Bronchial epithelial cell (primary cell): ENCODE measurements around the gene OR5AN1. TPM values are rescaled to one million over a fixed set of nuclear protein-coding genes. Genes with fewer than 3 reads are reported as not detected.
"Not testable (repeated sequence)": the region's sequence is repeated elsewhere in the genome, so short reads cannot be mapped to it uniquely, and the experiment has no call there.

Experiments
- DNase-seq: peaks from one replicate; pipeline ENCODE4 v3.0.0-alpha.2; 2010; ENCODE audit warnings: low read depth
- FAIRE-seq: peaks from 2 replicates; lab custom pipeline; 2011; peaks lifted over from hg19 to GRCh38; lab: Jason Lieb, UNC
- H3K27me3 ChIP-seq: 2 replicates; pipeline ENCODE4 v1.5.1; 2011; ENCODE audit warnings: low read length; ENCODE audit not compliant: control insufficient read depth, insufficient read depth
- H3K36me3 ChIP-seq: 2 replicates; pipeline ENCODE4 v1.5.1; 2011; ENCODE audit warnings: low read length; ENCODE audit not compliant: control insufficient read depth, insufficient read depth
- H3K4me3 ChIP-seq: 2 replicates; pipeline ENCODE4 v1.5.1; 2011; ENCODE audit warnings: mild to moderate bottlenecking, low read depth, low read length, control low read depth
- total RNA-seq: library from RNA; depleted of rRNA; stranded (reverse); fragments of >200 nt; gene quantifications from 2 replicates; pipeline ENCODE4 v1.2.1, GENCODE V29; 2014
- TF ChIP-seq, protein P1 (sequence below): IDR thresholded peaks from 2 replicates; pipeline ENCODE4 v1.5.1; 2011; ENCODE audit warnings: mild to moderate bottlenecking, moderate library complexity, low read length, control low read depth, inconsistent platforms; ENCODE audit not compliant: insufficient read depth, severe bottlenecking

Gene OR5AN1
- total RNA-seq, 1 donor from 2014 or later: not detected

GRCh38 chr11:59356561-59356960 lies 2.1 kb upstream of the OR5AN1 start:
- TF ChIP-seq, protein P1, sequence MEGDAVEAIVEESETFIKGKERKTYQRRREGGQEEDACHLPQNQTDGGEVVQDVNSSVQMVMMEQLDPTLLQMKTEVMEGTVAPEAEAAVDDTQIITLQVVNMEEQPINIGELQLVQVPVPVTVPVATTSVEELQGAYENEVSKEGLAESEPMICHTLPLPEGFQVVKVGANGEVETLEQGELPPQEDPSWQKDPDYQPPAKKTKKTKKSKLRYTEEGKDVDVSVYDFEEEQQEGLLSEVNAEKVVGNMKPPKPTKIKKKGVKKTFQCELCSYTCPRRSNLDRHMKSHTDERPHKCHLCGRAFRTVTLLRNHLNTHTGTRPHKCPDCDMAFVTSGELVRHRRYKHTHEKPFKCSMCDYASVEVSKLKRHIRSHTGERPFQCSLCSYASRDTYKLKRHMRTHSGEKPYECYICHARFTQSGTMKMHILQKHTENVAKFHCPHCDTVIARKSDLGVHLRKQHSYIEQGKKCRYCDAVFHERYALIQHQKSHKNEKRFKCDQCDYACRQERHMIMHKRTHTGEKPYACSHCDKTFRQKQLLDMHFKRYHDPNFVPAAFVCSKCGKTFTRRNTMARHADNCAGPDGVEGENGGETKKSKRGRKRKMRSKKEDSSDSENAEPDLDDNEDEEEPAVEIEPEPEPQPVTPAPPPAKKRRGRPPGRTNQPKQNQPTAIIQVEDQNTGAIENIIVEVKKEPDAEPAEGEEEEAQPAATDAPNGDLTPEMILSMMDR: no peak
- Histone ChIP-seq H3K36me3 (no peaks in the 10 kb centered on the region), H3K4me3 (no peak overlapping the region), H3K27me3 (no peaks in the 10 kb centered on the region)
- DNase-seq: no peak
- no peak for FAIRE-seq

DNA sequence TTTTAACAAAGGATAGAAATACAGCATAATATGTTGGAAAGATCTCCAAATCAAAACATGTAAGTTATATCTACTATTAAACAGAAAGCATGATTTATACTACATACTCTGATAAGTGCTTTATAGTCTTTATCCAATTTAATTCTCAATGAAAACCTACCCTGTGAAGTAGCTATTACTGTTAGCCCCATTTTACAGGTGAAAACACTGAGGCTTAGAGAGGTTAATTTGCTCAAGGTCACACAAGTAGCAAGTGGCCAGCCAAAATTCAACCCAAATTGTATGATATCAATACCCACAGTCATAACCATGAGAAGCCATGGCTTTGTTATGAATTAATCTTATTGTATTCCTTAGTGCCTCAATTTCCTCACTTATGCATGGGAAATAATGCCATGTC lies 675 bp upstream of the OR5AN1 start:
- H3K27me3 ChIP-seq: no peaks in the 10 kb centered on the region
- TF ChIP-seq, protein P1: no peak
- DNase-seq (no peak), FAIRE-seq (no peak)
- H3K36me3 ChIP-seq: no peaks in the 10 kb centered on the region
- H3K4me3 ChIP-seq: no peak overlapping the region

DNA sequence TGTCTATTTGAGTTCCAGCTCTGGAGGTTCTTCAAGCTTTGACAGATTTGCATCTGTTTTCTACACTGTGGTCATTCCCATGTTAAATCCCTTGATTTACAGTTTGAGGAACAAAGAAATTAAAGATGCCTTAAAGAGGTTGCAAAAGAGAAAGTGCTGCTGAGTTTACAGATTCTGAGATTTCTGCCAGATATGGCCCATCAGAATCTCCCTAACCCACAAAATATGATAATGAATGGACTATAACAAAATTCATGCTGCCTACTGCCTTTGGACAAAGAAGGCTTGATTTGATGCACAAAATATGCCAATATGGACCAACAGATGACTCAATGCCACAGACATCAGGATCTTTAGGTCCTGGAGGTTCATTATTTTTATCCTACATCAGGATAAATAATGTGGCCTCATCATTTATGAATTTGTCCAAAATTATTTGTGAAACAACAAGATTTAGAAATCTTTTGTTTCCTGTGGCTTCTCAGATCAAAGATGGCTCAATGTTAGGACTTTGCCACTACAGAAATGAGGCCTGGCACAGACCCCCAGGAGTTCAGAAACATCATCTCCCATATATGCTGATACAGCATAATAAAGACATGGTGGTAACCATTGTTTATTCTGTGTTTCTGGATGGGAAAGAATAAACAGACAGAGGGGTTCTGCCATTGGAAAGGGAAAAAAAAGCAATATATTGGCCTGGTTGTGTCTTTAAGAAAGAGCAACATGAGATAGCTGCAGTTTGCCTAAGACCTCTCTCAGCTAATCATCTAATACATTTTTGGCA lies 6.7 kb downstream of the OR5AN1 start:
- H3K27me3 ChIP-seq: no peaks in the 10 kb centered on the region
- DNase-seq (no peak), FAIRE-seq (no peak)
- TF ChIP-seq, protein P1: no peak
- no peaks in the 10 kb centered on the region for H3K36me3 ChIP-seq
- H3K4me3 ChIP-seq: no peak overlapping the region

DNA sequence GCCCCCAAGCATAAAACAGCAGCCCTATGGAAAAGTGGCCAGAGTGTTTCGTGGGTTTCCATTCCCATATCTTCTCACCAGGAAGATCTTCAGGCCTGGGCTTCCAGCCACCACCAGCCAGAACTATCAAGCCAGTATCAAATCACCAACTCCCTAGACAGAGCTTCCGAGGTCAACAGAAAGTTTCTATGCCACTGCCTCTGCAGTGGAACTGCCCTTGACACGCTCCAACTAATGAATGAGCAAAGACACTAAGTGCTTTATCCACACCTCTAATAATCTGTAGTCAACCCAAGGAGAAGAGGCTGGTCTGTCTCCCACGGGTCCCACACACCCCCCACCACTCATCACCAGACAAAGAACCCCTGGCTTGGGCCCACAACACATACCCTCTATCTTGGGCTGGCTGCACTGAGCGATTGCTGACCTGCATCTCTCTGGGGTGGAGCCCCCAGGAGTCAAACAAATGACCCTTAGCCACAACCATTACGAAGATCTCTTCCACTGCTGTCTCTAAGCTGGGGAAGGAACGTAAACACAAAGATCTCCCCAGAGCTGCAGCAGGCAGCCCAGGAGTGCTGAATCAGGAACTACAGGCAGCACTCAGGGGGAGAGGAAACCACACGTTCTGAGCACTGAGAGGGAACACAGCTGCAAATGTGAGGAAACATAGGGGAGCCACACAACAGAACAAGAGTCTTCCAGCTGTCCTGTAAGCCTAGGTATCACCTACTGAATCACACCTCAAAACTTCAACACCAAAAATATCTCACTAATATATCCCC lies 9.7 kb downstream of the OR5AN1 start:
- FAIRE-seq (peak; percentile 68), DNase-seq (no peak)
- Histone ChIP-seq H3K36me3 (no peaks in the 10 kb centered on the region), H3K27me3 (no peaks in the 10 kb centered on the region), H3K4me3 (no peak overlapping the region)
- TF ChIP-seq, protein P1: no peak

DNA sequence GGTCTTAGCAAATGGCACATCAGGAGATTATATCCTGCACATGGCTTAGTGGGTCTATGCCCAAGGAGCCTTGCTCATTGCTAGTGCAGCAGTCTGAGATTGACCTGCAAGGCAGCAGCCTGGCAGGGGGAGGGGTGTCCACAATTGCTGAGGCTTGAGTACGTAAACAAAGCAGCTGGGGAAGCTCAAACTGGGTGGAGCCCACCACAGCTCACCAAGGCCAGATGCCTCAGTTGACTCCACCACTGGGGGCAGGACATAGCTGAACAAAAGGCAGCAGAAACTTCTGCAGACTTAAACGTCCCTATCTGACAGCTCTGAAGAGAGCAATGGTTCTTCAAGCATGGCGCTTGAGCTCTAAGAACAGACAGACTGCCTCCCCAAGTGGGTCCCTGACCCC lies 13.6 kb downstream of the OR5AN1 start:
- not testable (repeated sequence) for DNase-seq, H3K27me3 ChIP-seq, H3K4me3 ChIP-seq, H3K36me3 ChIP-seq, FAIRE-seq
